Measurements from ENCODE around the gene PITPNC1. TPM values are rescaled to one million over a fixed set of nuclear protein-coding genes. Genes with fewer than 3 reads are reported as not detected.
"Not testable (repeated sequence)": the region's sequence is repeated elsewhere in the genome, so short reads cannot be mapped to it uniquely, and the experiment has no call there.

Gene PITPNC1
- total RNA-seq, 1 experiment from 2014 or later, result 37.5 TPM

GRCh38 chr17:67479148-67479547 is 102.1 kb downstream of the PITPNC1 start:
- peak overlapping the region; percentile 33 for H3K18ac ChIP-seq (ENCODE audit: insufficient read length, low read depth, low read length)
- H3K4ac ChIP-seq (ENCODE audit: low read depth, low read length), result no peak overlapping the region
- H3K27me3 ChIP-seq (ENCODE audit: insufficient read depth, low read length), result no peaks in the 10 kb centered on the region
- H4K20me1 ChIP-seq (ENCODE audit: control insufficient read depth, insufficient read depth, insufficient read length), result no peaks in the 10 kb centered on the region
- H3K9ac ChIP-seq (ENCODE audit: extremely low read depth, insufficient read length, low read length), result no peak overlapping the region
- Mint-ChIP-seq H3K4me3 (no peak overlapping the region), H3K9me3 (no peaks in the 10 kb centered on the region), H3K27me3 (ENCODE audit: low read depth) (no peaks in the 10 kb centered on the region; the same call in 1 of the 2 replicates), H3K4me1 (peaks cover 34 to 46% of the 10 kb centered on the region in 2 experiments), H3K36me3 (ENCODE audit: insufficient read depth in 1 of 3, low read depth in 3 of 3) (no peaks in the 10 kb centered on the region), H3K27ac (peak overlapping the region; percentile 3 to 5 (median 4); a peak in 4 of 7 replicates)
- H2BK15ac ChIP-seq (ENCODE audit: low read depth, low read length), result no peak overlapping the region
- H2BK12ac ChIP-seq (ENCODE audit: insufficient read length, low read depth, low read length), result no peak overlapping the region
- no peaks in the 10 kb centered on the region for H3K23me2 ChIP-seq (ENCODE audit: insufficient read length, low read depth, low read length, poor library complexity, severe bottlenecking)
- TF ChIP-seq CTCF (conservative IDR thresholded peaks at IDR 0.05), result no peak
- H3K14ac ChIP-seq (ENCODE audit: insufficient read depth, low read length), result no peak overlapping the region
- H2BK20ac ChIP-seq (ENCODE audit: low read depth, low read length, poor library complexity, severe bottlenecking), result no peak overlapping the region
- no peak overlapping the region for H3K56ac ChIP-seq (ENCODE audit: insufficient read length, low read depth, low read length)
- no peaks in the 10 kb centered on the region for H3K9me3 ChIP-seq (ENCODE audit: control insufficient read depth, low read depth, low read length)
- H4K91ac ChIP-seq (ENCODE audit: insufficient read length, low read depth, low read length), result no peak overlapping the region
- no peak overlapping the region for H2BK5ac ChIP-seq (ENCODE audit: insufficient read length, low read length)
- H3K79me2 ChIP-seq (ENCODE audit: insufficient read depth, low read length), result peaks cover 4% of the 10 kb centered on the region; the same call in 1 of the 2 replicates
- H2BK120ac ChIP-seq (ENCODE audit: low read depth, low read length, poor library complexity, severe bottlenecking), result no peak overlapping the region
- no peak overlapping the region for H2AFZ ChIP-seq (ENCODE audit: low read length)
- no peak overlapping the region for H4K8ac ChIP-seq (replicated peaks; ENCODE audit: insufficient read length, low read depth, low read length)
- no peak overlapping the region for H3K27ac ChIP-seq (ENCODE audit: insufficient read length, low read depth, low read length)
- H4K5ac ChIP-seq (ENCODE audit: insufficient read length, low read depth, low read length), result no peak overlapping the region
- no peak overlapping the region for H2AK5ac ChIP-seq (ENCODE audit: insufficient read length, low read length)
- no peak overlapping the region for H3T11ph ChIP-seq (ENCODE audit: low read length)
- WGBS (ENCODE audit: extremely low coverage, insufficient read length, low lambda C conversion rate), result no CpG with 5 or more reads among the region's 3 CpGs
- no peak overlapping the region for H3K4me2 ChIP-seq (ENCODE audit: insufficient read depth, insufficient read length, low read length)
- H3K23ac ChIP-seq (ENCODE audit: insufficient read length, low read depth, low read length), result no peak overlapping the region
- peaks cover 6% of the 10 kb centered on the region for H3K79me1 ChIP-seq (ENCODE audit: insufficient read depth, low read depth, low read length, poor library complexity, severe bottlenecking)
- peaks cover 5% of the 10 kb centered on the region; the same call in 1 of the 2 replicates for H3K4me1 ChIP-seq (ENCODE audit: insufficient read depth, low read length)
- DNase-seq, result peak; percentile 23

GRCh38 chr17:67480959-67481358 is 103.9 kb downstream of the PITPNC1 start:
- H2BK15ac ChIP-seq (ENCODE audit: low read depth, low read length); H2BK5ac ChIP-seq (ENCODE audit: insufficient read length, low read length); H3K27me3 Mint-ChIP-seq (ENCODE audit: low read depth); H3K27ac Mint-ChIP-seq; H3K18ac ChIP-seq (ENCODE audit: insufficient read length, low read depth, low read length); H3K4me2 ChIP-seq (ENCODE audit: insufficient read depth, insufficient read length, low read length); DNase-seq; H3K9me3 ChIP-seq (ENCODE audit: control insufficient read depth, low read depth, low read length); H2AFZ ChIP-seq (ENCODE audit: low read length); H3K27ac ChIP-seq (ENCODE audit: insufficient read length, low read depth, low read length); H3K14ac ChIP-seq (ENCODE audit: insufficient read depth, low read length); H3K4me1 ChIP-seq (ENCODE audit: insufficient read depth, low read length); H3K9ac ChIP-seq (ENCODE audit: extremely low read depth, insufficient read length, low read length); H4K8ac ChIP-seq (replicated peaks; ENCODE audit: insufficient read length, low read depth, low read length); H3K56ac ChIP-seq (ENCODE audit: insufficient read length, low read depth, low read length); H3K23me2 ChIP-seq (ENCODE audit: insufficient read length, low read depth, low read length, poor library complexity, severe bottlenecking); H3K9me3 Mint-ChIP-seq; H3K4me3 Mint-ChIP-seq; H3K23ac ChIP-seq (ENCODE audit: insufficient read length, low read depth, low read length); H2BK12ac ChIP-seq (ENCODE audit: insufficient read length, low read depth, low read length); H2AK5ac ChIP-seq (ENCODE audit: insufficient read length, low read length); H4K91ac ChIP-seq (ENCODE audit: insufficient read length, low read depth, low read length); H4K20me1 ChIP-seq (ENCODE audit: control insufficient read depth, insufficient read depth, insufficient read length); H3K4ac ChIP-seq (ENCODE audit: low read depth, low read length); H2BK120ac ChIP-seq (ENCODE audit: low read depth, low read length, poor library complexity, severe bottlenecking); H3K36me3 Mint-ChIP-seq (ENCODE audit: insufficient read depth in 1 of 3, low read depth in 3 of 3); H3T11ph ChIP-seq (ENCODE audit: low read length); H3K27me3 ChIP-seq (ENCODE audit: insufficient read depth, low read length); H2BK20ac ChIP-seq (ENCODE audit: low read depth, low read length, poor library complexity, severe bottlenecking); H3K79me1 ChIP-seq (ENCODE audit: insufficient read depth, low read depth, low read length, poor library complexity, severe bottlenecking); H3K79me2 ChIP-seq (ENCODE audit: insufficient read depth, low read length): not testable (repeated sequence)
- H3K4me1 Mint-ChIP-seq, result peaks cover 16 to 31% of the 10 kb centered on the region in 2 experiments
- H4K5ac ChIP-seq (ENCODE audit: insufficient read length, low read depth, low read length), result peak overlapping the region; percentile 82
- WGBS (ENCODE audit: extremely low coverage, insufficient read length, low lambda C conversion rate), result no CpG with 5 or more reads among the region's 11 CpGs

Data from H9 (cell line).